GM13976 (cell line): ENCODE measurements around the gene MBD3L3.
"Not testable (repeated sequence)": the region's sequence is repeated elsewhere in the genome, so short reads cannot be mapped to it uniquely, and the experiment has no call there.

ENCODE experiments used
- DNase-seq: peaks from one replicate; pipeline ENCODE4 v3.0.0; 2012; ENCODE audit warnings: low spot score
- CTCF ChIP-seq: IDR thresholded peaks from 2 replicates; pipeline ENCODE4 v1.5.1; 2012; ENCODE audit warnings: borderline replicate concordance, mild to moderate bottlenecking; ENCODE audit not compliant: insufficient read depth; ENCODE audit errors: extremely low read depth, missing control alignments, control extremely low read depth
- in situ Hi-C: fragments of 300-500 bp; cut with MboI; formaldehyde crosslinking; loops from one replicate; pipeline ENCODE4 v1.12.0; 2022; ENCODE audit warnings: low sequenced_read_pairs, mixed read lengths, inconsistent platforms; ENCODE audit not compliant: unreplicated experiment

MBD3L3 gene

GRCh38 chr19:7058576-7058975, at the start of gene MBD3L3:
Gene MBD3L3, minus strand, starts transcription at chr19:7058676. Its CDS starts 71 bp downstream, at chr19:7058605.
- DNase-seq, in situ Hi-C loops: not testable (repeated sequence)

DNA sequence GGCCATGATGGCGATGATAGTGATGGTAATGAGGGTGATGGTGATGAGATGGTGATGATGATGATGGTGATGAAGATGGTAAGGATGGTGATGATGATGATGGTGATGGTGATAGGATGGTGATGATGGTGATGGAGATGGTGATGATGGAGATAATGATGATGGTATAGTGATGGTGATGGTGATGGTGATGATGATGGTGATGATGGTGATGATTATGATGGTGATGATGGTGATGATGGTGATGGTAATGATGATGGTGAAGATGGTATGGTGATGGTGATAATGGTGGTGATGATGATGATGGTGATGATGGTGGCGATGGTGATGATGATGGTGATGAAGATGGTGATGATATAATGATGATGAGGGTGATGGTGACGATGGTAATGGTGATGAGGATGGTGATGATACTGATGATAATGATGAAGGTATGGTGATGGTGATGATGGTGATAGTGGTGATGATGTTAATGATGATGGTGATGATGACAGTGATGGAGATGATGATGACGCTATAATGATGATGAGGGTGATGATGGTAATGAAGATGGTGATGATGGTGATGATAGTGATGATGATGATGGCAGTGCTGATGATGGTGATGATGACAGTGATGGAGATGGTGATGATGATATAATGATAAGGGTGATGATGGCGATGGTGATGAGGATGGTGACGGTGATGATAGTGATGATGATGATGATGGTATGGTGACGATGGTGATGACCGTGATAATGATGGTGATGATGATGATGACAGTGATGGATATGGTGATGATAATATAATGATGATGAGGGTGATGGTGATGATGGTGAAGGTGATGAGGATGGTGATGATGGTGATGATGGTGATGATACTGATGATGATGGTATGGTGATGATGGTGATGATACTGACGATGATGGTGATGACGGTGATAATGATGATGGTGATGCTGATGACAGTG, 48.5 kb upstream of the MBD3L3 start:
- DNase-seq = no peak
- in situ Hi-C loops = no loop called here
- no peak for TF ChIP-seq CTCF

GRCh38 chr19:7104747-7105447, 46.4 kb upstream of the MBD3L3 start:
- DNase-seq = no peak
- no peak for TF ChIP-seq CTCF
- in situ Hi-C loops = no loop called here

DNA sequence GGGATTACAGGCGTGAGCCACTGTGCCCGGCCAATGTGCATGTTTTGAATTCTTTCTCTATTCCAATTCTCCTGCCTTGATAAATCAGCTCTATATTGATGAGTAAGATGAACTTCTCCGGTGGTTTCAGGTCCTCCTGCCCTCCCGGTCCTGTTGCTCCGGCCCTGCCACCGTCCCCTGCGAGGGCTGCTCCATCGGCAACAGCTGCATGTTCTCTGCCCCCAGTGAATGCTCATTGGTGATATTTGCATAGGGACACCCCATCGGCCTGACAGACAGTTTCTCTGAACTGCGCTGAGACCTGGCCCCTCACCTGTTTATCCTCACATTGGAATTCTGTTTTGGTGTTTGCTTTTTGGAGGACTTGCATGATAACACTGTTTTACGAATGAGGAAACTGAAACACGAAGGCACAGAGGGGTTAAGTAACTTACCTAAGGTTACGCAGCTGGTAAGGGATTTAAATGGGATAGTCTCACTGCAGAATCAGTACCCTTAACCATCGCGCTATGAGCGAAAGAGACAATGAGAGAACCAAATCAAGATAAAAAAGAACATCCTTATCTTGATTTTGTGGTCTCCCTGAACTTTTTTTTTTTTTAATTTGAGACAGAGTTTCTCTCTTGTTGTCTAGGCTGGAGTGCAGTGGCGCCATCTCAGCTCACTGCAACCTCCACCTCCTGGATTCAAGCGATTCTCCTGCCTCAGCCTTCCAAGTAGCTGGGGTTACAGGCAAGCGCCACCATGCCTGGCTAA, 43.2 kb upstream of the MBD3L3 start:
- no peak for DNase-seq
- in situ Hi-C loops = no loop called here
- no peak for TF ChIP-seq CTCF

DNA sequence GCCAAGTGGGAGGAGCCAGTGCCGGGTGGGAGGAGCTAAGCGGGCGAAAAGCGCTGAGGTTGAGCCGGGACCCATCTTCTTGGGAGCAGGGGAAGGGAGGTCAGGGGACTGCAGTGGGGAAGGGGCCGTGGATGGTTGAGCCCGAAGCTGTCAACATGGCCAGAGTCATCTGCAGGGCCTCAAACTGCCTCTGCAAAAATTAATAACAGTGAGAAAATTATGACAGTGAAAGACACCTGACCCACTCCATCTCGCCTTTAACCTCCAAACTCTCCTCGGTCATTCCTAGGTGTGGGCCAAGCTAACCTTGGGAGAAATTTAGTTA, 41.1 kb upstream of the MBD3L3 start:
- DNase-seq = no peak
- TF ChIP-seq CTCF = no peak
- in situ Hi-C loops = no loop called here

GRCh38 chr19:7098701-7099596, 40.5 kb upstream of the MBD3L3 start:
- TF ChIP-seq CTCF = no peak
- peak; percentile 95 for DNase-seq
- in situ Hi-C loops = no loop called here
